Fibroblast of skin of back (primary cell): ENCODE results near the gene TMEM98.
"Not testable (repeated sequence)": the region's sequence is repeated elsewhere in the genome, so short reads cannot be mapped to it uniquely, and the experiment has no call there.

ENCODE experiments used
- DNase-seq: peaks from one replicate; pipeline ENCODE4 v3.0.0-alpha.2; 2013

The TMEM98 gene

GRCh38 chr17:32987453-32987805, 59.5 kb downstream of the TMEM98 start:
- DNase-seq, result not testable (repeated sequence)

GRCh38 chr17:32987868-32988267, 59.9 kb downstream of the TMEM98 start:
- DNase-seq, result not testable (repeated sequence)

GRCh38 chr17:32988481-32989101, 60.6 kb downstream of the TMEM98 start:
- no peak for DNase-seq

GRCh38 chr17:32992321-32993033, 64.5 kb downstream of the TMEM98 start:
- DNase-seq, result no peak

- DNase-seq, result no peak
These were observed 66.0 kb downstream of the TMEM98 start for GRCh38 chr17:32993977-32994376.
